IMR-90 (cell line): Measurements from ENCODE around the gene MTMR11. TPM values are rescaled to one million over a fixed set of nuclear protein-coding genes. Genes with fewer than 3 reads are reported as not detected.

Experiments
- ATAC-seq: fragments of 200-7000 bp; cut with Tn5 transposase; 2 replicates; pipeline ENCODE4 v1.9.1; 2020; ENCODE audit warnings: low read depth, mild to moderate bottlenecking, moderate library complexity
- BruUV-seq: library from RNA; stranded (reverse); fragments of 400-500 nt; replicated peaks from 2 replicates; lab custom pipeline; 2021; lab: Mats Ljungman, UMichigan
- CTCF ChIA-PET: fragments of 300-600 bp; formaldehyde crosslinking; extraction: SDS; loops from one replicate; lab custom pipeline; 2021; ENCODE audit warnings: antibody characterized with exemption; lab: Yijun Ruan, JAX
- POLR2A ChIA-PET: fragments of 300-600 bp; sonication (Branson Sonifier 250); formaldehyde crosslinking; loops from one replicate; lab custom pipeline; 2022; ENCODE audit warnings: antibody characterized with exemption; ENCODE audit not compliant: unreplicated experiment; lab: Charles Lee
- DNase-seq: peaks from one replicate; pipeline ENCODE4 v3.0.0; 2013
- H2AFZ ChIP-seq: replicated peaks from 2 replicates; pipeline ENCODE3; 2013; ENCODE audit warnings: low read length, mild to moderate bottlenecking; ENCODE audit not compliant: poor library complexity
- H2AK5ac ChIP-seq: 2 replicates; pipeline ENCODE4 v1.6.1; 2013; ENCODE audit warnings: low read depth, low read length, inconsistent platforms
- H2AK9ac ChIP-seq: replicated peaks from 2 replicates; pipeline ENCODE3; 2013; ENCODE audit warnings: mild to moderate bottlenecking, low read depth, low read length, moderate library complexity; ENCODE audit not compliant: poor library complexity
- H2BK120ac ChIP-seq: 2 replicates; pipeline ENCODE4 v1.6.1; 2013; ENCODE audit warnings: low read depth, low read length, inconsistent platforms
- H2BK15ac ChIP-seq: 3 replicates; pipeline ENCODE4 v1.6.1; 2013; ENCODE audit warnings: low read depth, low read length, inconsistent platforms
- H2BK20ac ChIP-seq: 2 replicates; pipeline ENCODE4 v1.6.1; 2013; ENCODE audit warnings: low read depth, mild to moderate bottlenecking, inconsistent platforms, low read length, moderate library complexity
- H2BK5ac ChIP-seq: 2 replicates; pipeline ENCODE4 v1.6.1; 2013; ENCODE audit warnings: mild to moderate bottlenecking, low read depth, low read length, inconsistent platforms; ENCODE audit not compliant: poor library complexity, severe bottlenecking
- H3K14ac ChIP-seq: replicated peaks from 2 replicates; pipeline ENCODE4 v1.6.1; 2013; ENCODE audit warnings: low read depth, low read length, inconsistent platforms
- H3K18ac ChIP-seq: 2 replicates; pipeline ENCODE4 v1.6.1; 2013; ENCODE audit warnings: low read depth, low read length, control low read depth
- H3K23ac ChIP-seq: 2 replicates; pipeline ENCODE4 v1.6.1; 2013; ENCODE audit warnings: low read depth, low read length, inconsistent platforms
- H3K27ac ChIP-seq: 2 replicates; pipeline ENCODE4 v1.5.1; 2013; ENCODE audit warnings: mild to moderate bottlenecking, control low read depth, low read length; ENCODE audit not compliant: insufficient read depth
- H3K27me3 ChIP-seq: 2 replicates; pipeline ENCODE4 v1.6.1; 2013; ENCODE audit warnings: low read length; ENCODE audit not compliant: control insufficient read depth, insufficient read depth
- H3K36me3 ChIP-seq: 2 replicates; pipeline ENCODE4 v1.6.1; 2013; ENCODE audit warnings: low read length, mixed read lengths; ENCODE audit not compliant: control insufficient read depth, insufficient read depth
- H3K4ac ChIP-seq: 2 replicates; pipeline ENCODE4 v1.6.1; 2013; ENCODE audit warnings: low read depth, low read length, inconsistent platforms
- H3K4me1 ChIP-seq: 2 replicates; pipeline ENCODE4 v1.6.1; 2013; ENCODE audit warnings: low read length, mixed read lengths; ENCODE audit not compliant: control insufficient read depth, insufficient read depth
- H3K4me2 ChIP-seq: 2 replicates; pipeline ENCODE4 v1.6.1; 2013; ENCODE audit warnings: low read depth, mild to moderate bottlenecking, control low read depth, low read length, moderate library complexity
- H3K4me3 ChIP-seq: 2 replicates; pipeline ENCODE4 v1.5.1; 2013; ENCODE audit warnings: low read depth, mild to moderate bottlenecking, control low read depth, low read length, moderate library complexity; ENCODE audit not compliant: insufficient read depth
- H3K56ac ChIP-seq: 2 replicates; pipeline ENCODE4 v1.6.1; 2013; ENCODE audit warnings: low read length, inconsistent platforms; ENCODE audit not compliant: insufficient read depth; ENCODE audit errors: extremely low read depth
- H3K79me1 ChIP-seq, 2 experiments: 2 replicates each; pipeline ENCODE4 v1.6.1; 2013; ENCODE audit warnings: low read length in 2 of 2, inconsistent platforms in 1 of 2, low read depth in 1 of 2
- H3K9ac ChIP-seq: 2 replicates; pipeline ENCODE4 v1.6.1; 2013; ENCODE audit warnings: low read depth, low read length, control low read depth
- H3K9me1 ChIP-seq: 2 replicates; pipeline ENCODE4 v1.6.1; 2013; ENCODE audit warnings: low read length, inconsistent platforms; ENCODE audit not compliant: insufficient read depth
- H3K9me3 ChIP-seq: 2 replicates; pipeline ENCODE4 v1.6.1; 2013; ENCODE audit warnings: low read length; ENCODE audit not compliant: control insufficient read depth, insufficient read depth
- H4K20me1 ChIP-seq: 2 replicates; pipeline ENCODE4 v1.6.1; 2013; ENCODE audit warnings: low read length, inconsistent platforms; ENCODE audit not compliant: insufficient read depth
- H4K5ac ChIP-seq: 2 replicates; pipeline ENCODE4 v1.6.1; 2013; ENCODE audit warnings: mild to moderate bottlenecking, low read depth, low read length, control low read depth
- H4K8ac ChIP-seq, 2 experiments: 2 replicates each; pipeline ENCODE4 v1.6.1; 2013; ENCODE audit warnings: low read depth in 2 of 2, low read length in 2 of 2, control low read depth in 1 of 2, inconsistent platforms in 1 of 2
- H4K91ac ChIP-seq: 2 replicates; pipeline ENCODE4 v1.6.1; 2013; ENCODE audit warnings: low read depth, low read length, inconsistent platforms; ENCODE audit not compliant: insufficient read depth
- CEBPB ChIP-seq: IDR thresholded peaks from 2 replicates; pipeline ENCODE4 v1.6.1; 2012; ENCODE audit warnings: low read depth, low read length, improper control_type of control experiment
- FOS ChIP-seq: fragments of 150-350 bp; IDR thresholded peaks from 2 replicates; pipeline ENCODE4 v1.6.1; 2016; ENCODE audit warnings: low read depth, low read length
- MAFK ChIP-seq: IDR thresholded peaks from 2 replicates; pipeline ENCODE4 v1.6.1; 2012; ENCODE audit warnings: low read depth, low read length, improper control_type of control experiment
- RFX5 ChIP-seq: IDR thresholded peaks from 2 replicates; pipeline ENCODE4 v1.8.0; 2012; ENCODE audit warnings: low read depth, mild to moderate bottlenecking, low read length, moderate library complexity
- WGBS, 2 experiments: methylation state at CpG; one replicate each; pipeline versions ENCODE4 v1.1.5 to v1.1.7; 2013; ENCODE audit warnings: missing lambda C conversion rate in 2 of 2; ENCODE audit not compliant: insufficient read length in 1 of 2; ENCODE audit errors: extremely low coverage in 2 of 2; 5-methylcytosine and 5-hydroxymethylcytosine counted together
- dilution Hi-C: fragments of 300-500 bp; cut with HindIII; formaldehyde crosslinking; loops from one replicate; pipeline ENCODE4 v1.14.3; 2018; ENCODE audit warnings: low sequenced_read_pairs; ENCODE audit not compliant: unreplicated experiment
- in situ Hi-C: fragments of 300-500 bp; cut with MboI; formaldehyde crosslinking; loops from 3 replicates; pipeline ENCODE4 v1.14.3; 2019; ENCODE audit warnings: low sequenced_read_pairs, inconsistent platforms, mixed read lengths
- intact Hi-C: fragments of 100-400 bp; cut with micrococcal nuclease; formaldehyde crosslinking; loops from 2 replicates; pipeline ENCODE4 v1.10.0; 2022
- polyA plus RNA-seq, 3 experiments: library from polyadenylated mRNA; depleted of rRNA; stranded (reverse); fragments of >200 nt; gene quantifications; 2 replicates each; pipeline ENCODE4 v1.2.3, GENCODE V29; 2012; ENCODE audit warnings: low replicate concordance in 1 of 3
- total RNA-seq: library from RNA; depleted of rRNA; stranded (reverse); fragments of >200 nt; gene quantifications from 2 replicates; pipeline ENCODE4 v1.2.3, GENCODE V29; 2012
- TF ChIP-seq, protein P1 (sequence below): fragments of 150-350 bp; IDR thresholded peaks from 2 replicates; pipeline ENCODE4 v1.6.1; 2016; ENCODE audit warnings: low read depth, mild to moderate bottlenecking, low read length, moderate library complexity, borderline replicate concordance
- TF ChIP-seq, protein P2 (sequence below): fragments of 150-350 bp; IDR thresholded peaks from 2 replicates; pipeline ENCODE4 v1.6.1; 2017; ENCODE audit warnings: mild to moderate bottlenecking, antibody characterized with exemption, low read length, low read depth
- TF ChIP-seq, protein P3 (sequence below): conservative IDR thresholded peaks from 2 replicates; pipeline ENCODE4 v1.5.1; 2012; ENCODE audit warnings: mild to moderate bottlenecking, low read depth, low read length, improper control_type of control experiment

Gene MTMR11
- total and polyA plus RNA-seq, 2 of the 4 experiments (the other 2 are of a cell fraction) = 2.0 to 14.6 TPM

DNA sequence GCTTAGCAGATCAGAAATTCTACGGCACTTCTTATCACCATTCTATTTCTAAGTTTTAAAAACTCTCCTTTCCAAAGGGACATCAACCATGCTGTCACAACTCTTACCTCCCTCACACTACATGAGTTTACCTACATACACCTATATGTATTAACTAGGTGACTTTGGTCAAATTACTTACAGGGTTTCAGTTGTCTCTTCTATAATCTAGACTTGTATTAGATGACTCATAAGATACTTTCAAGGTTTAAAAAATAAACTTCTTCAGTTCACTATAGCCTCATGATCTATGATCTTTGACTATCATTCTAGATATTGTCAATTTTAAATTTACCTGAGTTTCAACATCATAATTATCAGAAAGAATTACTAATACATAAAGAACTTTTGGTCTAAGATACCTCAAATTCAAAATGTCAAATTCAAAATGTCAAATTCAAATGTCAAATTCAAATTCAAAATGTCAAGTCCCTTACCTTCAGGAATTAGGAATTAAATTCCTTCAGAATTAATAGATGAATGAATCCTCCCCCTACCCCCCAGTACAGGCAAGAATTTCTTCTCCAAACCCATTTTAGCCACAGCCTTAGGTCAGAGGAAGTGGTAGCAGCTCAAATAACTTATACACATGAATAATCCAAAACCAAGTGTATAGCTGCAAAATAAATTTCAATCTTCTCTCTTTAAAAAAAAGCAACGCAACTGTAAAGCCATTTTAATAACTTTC, 42.7 kb upstream of the MTMR11 start:
- intact Hi-C loops (no loop called here), in situ Hi-C loops (no loop called here), dilution Hi-C loops (no loop called here)
- H3K4me2 ChIP-seq = no peak overlapping the region
- no peak overlapping the region for H3K56ac ChIP-seq
- no peaks in the 10 kb centered on the region for H3K9me3 ChIP-seq
- no TSS peak for BruUV-seq
- no peak overlapping the region for H3K9ac ChIP-seq
- H2AK5ac ChIP-seq = no peak overlapping the region
- peaks cover 12% of the 10 kb centered on the region for H3K36me3 ChIP-seq
- no peak overlapping the region for H3K4me3 ChIP-seq
- no peak overlapping the region for H2BK20ac ChIP-seq
- no peak overlapping the region for H4K8ac ChIP-seq
- H4K91ac ChIP-seq = no peak overlapping the region
- H3K27me3 ChIP-seq = no peaks in the 10 kb centered on the region
- ChIA-PET POLR2A (no interaction called here), CTCF (no interaction called here)
- H3K14ac ChIP-seq = no peak overlapping the region
- TF ChIP-seq, protein P1, sequence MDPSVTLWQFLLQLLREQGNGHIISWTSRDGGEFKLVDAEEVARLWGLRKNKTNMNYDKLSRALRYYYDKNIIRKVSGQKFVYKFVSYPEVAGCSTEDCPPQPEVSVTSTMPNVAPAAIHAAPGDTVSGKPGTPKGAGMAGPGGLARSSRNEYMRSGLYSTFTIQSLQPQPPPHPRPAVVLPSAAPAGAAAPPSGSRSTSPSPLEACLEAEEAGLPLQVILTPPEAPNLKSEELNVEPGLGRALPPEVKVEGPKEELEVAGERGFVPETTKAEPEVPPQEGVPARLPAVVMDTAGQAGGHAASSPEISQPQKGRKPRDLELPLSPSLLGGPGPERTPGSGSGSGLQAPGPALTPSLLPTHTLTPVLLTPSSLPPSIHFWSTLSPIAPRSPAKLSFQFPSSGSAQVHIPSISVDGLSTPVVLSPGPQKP = no peak
- TF ChIP-seq FOS (no peak), RFX5 (no peak), CEBPB (no peak), MAFK (no peak)
- TF ChIP-seq, protein P2, sequence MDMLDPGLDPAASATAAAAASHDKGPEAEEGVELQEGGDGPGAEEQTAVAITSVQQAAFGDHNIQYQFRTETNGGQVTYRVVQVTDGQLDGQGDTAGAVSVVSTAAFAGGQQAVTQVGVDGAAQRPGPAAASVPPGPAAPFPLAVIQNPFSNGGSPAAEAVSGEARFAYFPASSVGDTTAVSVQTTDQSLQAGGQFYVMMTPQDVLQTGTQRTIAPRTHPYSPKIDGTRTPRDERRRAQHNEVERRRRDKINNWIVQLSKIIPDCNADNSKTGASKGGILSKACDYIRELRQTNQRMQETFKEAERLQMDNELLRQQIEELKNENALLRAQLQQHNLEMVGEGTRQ = no peak
- TF ChIP-seq, protein P3, sequence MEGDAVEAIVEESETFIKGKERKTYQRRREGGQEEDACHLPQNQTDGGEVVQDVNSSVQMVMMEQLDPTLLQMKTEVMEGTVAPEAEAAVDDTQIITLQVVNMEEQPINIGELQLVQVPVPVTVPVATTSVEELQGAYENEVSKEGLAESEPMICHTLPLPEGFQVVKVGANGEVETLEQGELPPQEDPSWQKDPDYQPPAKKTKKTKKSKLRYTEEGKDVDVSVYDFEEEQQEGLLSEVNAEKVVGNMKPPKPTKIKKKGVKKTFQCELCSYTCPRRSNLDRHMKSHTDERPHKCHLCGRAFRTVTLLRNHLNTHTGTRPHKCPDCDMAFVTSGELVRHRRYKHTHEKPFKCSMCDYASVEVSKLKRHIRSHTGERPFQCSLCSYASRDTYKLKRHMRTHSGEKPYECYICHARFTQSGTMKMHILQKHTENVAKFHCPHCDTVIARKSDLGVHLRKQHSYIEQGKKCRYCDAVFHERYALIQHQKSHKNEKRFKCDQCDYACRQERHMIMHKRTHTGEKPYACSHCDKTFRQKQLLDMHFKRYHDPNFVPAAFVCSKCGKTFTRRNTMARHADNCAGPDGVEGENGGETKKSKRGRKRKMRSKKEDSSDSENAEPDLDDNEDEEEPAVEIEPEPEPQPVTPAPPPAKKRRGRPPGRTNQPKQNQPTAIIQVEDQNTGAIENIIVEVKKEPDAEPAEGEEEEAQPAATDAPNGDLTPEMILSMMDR = no peak
- H3K18ac ChIP-seq = no peak overlapping the region
- no peak overlapping the region for H2AFZ ChIP-seq
- peaks cover 2% of the 10 kb centered on the region; the same call in 1 of the 2 replicates for H3K4me1 ChIP-seq
- H3K9me1 ChIP-seq = peaks cover 12% of the 10 kb centered on the region
- DNase-seq (no peak), ATAC-seq (no peak)
- H2AK9ac ChIP-seq = no peak overlapping the region
- peaks cover 39% of the 10 kb centered on the region; the same call in 1 of the 2 replicates for H4K20me1 ChIP-seq
- no peak overlapping the region for H4K5ac ChIP-seq
- H3K4ac ChIP-seq = no peak overlapping the region
- no peak overlapping the region for H2BK15ac ChIP-seq
- no CpG with 5 or more reads among the region's 2 CpGs for WGBS, 2 experiments
- H3K79me1 ChIP-seq = peaks cover 52 to 74% of the 10 kb centered on the region in 2 experiments
- H3K23ac ChIP-seq = no peak overlapping the region
- no peak overlapping the region for H3K27ac ChIP-seq
- H2BK120ac ChIP-seq = no peak overlapping the region
- no peak overlapping the region for H2BK5ac ChIP-seq
